Measurements from ENCODE around the gene KDELR3. TPM values are rescaled to one million over a fixed set of nuclear protein-coding genes. Genes with fewer than 3 reads are reported as not detected.

The KDELR3 gene
- total RNA-seq, 1 experiment from 2014 or later = 16.1 TPM

DNA sequence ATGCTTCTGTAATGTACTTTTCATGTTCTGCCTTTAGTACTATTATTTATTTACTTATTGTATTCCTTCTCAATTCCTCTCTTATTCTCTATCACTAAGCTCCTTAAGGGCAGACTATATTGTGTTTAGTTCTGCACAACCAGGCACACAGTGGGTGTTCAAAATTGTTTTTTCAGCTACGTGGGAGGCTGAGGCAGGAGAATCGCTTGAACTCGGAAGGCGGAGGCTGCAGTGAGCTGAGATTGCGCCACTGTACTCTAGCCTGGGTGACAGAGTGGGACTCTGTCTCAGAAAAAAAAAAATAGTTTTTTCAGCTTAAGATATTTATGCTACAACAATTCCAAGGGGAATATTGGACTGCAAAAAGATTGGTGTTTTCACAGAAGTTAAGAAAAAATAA, 55.6 kb downstream of the KDELR3 start:
- no peak overlapping the region for H3K4me3 Mint-ChIP-seq (ENCODE audit: low read depth, unreplicated experiment)
- no peaks in the 10 kb centered on the region for H3K4me1 Mint-ChIP-seq (ENCODE audit: low read depth, unreplicated experiment)
- H3K27me3 Mint-ChIP-seq (ENCODE audit: unreplicated experiment) = peaks cover 13% of the 10 kb centered on the region
- H3K9me3 Mint-ChIP-seq (ENCODE audit: low read depth, unreplicated experiment) = no peaks in the 10 kb centered on the region
- intact Hi-C loops (cut with micrococcal nuclease; ENCODE audit: unreplicated experiment) = no loop called here
- H3K27ac Mint-ChIP-seq (ENCODE audit: unreplicated experiment) = no peak overlapping the region
- CTCF ChIA-PET = interaction anchor here (0.5 to 0.7 kb wide), 3 partner anchors 9 to 72 kb away, joined by 3 read pairs; no protein-coding TSS in a partner anchor
- no peak for DNase-seq
- no TSS peak for BruUV-seq (replicated peaks)
- TF ChIP-seq, protein P1, sequence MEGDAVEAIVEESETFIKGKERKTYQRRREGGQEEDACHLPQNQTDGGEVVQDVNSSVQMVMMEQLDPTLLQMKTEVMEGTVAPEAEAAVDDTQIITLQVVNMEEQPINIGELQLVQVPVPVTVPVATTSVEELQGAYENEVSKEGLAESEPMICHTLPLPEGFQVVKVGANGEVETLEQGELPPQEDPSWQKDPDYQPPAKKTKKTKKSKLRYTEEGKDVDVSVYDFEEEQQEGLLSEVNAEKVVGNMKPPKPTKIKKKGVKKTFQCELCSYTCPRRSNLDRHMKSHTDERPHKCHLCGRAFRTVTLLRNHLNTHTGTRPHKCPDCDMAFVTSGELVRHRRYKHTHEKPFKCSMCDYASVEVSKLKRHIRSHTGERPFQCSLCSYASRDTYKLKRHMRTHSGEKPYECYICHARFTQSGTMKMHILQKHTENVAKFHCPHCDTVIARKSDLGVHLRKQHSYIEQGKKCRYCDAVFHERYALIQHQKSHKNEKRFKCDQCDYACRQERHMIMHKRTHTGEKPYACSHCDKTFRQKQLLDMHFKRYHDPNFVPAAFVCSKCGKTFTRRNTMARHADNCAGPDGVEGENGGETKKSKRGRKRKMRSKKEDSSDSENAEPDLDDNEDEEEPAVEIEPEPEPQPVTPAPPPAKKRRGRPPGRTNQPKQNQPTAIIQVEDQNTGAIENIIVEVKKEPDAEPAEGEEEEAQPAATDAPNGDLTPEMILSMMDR (IDR thresholded peaks at IDR 0.05; ENCODE audit: unreplicated experiment) = no peak
- H3K36me3 Mint-ChIP-seq (ENCODE audit: insufficient read depth, unreplicated experiment) = no peaks in the 10 kb centered on the region

DNA sequence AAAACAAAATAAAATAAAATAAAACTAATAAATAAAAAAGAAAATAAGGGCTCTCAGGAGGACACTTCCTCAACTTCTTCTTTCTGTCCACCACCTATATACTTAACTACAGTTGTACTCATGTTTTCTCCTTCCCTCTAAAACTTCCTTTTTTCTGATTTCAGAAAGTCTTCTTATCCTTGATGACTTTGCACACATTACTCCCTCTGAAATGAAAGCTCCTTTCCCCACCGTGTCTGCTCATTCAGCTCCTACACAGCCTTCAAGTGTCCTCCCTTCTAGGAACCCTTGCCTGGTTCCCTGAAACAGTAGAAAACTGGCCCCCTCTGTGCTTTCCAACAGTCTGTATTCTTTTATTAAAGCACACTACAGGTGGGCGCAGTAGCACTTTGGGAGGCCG, 56.5 kb downstream of the KDELR3 start:
- Mint-ChIP-seq H3K9me3 (ENCODE audit: low read depth, unreplicated experiment) (no peaks in the 10 kb centered on the region), H3K27ac (ENCODE audit: unreplicated experiment) (no peak overlapping the region)
- no TSS peak for BruUV-seq (replicated peaks)

GRCh38 chr22:38531251-38531938, 63.5 kb downstream of the KDELR3 start:
- Mint-ChIP-seq H3K27me3 (ENCODE audit: unreplicated experiment) (no peaks in the 10 kb centered on the region), H3K4me3 (ENCODE audit: low read depth, unreplicated experiment) (no peak overlapping the region), H3K9me3 (ENCODE audit: low read depth, unreplicated experiment) (no peaks in the 10 kb centered on the region), H3K4me1 (ENCODE audit: low read depth, unreplicated experiment) (no peaks in the 10 kb centered on the region), H3K27ac (ENCODE audit: unreplicated experiment) (no peak overlapping the region), H3K36me3 (ENCODE audit: insufficient read depth, unreplicated experiment) (no peaks in the 10 kb centered on the region)
- no peak for DNase-seq
- no TSS peak for BruUV-seq (replicated peaks)
- intact Hi-C loops (cut with micrococcal nuclease; ENCODE audit: unreplicated experiment) = no loop called here
- TF ChIP-seq, protein P1 (IDR thresholded peaks at IDR 0.05; ENCODE audit: unreplicated experiment) = no peak
- CTCF ChIA-PET = no interaction called here

More for the DNA sequence above, 56.5 kb downstream of the KDELR3 start:
- H3K4me3 Mint-ChIP-seq (ENCODE audit: low read depth, unreplicated experiment) = no peak overlapping the region
- no peaks in the 10 kb centered on the region for H3K36me3 Mint-ChIP-seq (ENCODE audit: insufficient read depth, unreplicated experiment)
- CTCF ChIA-PET = no interaction called here
- peaks cover 13% of the 10 kb centered on the region for H3K27me3 Mint-ChIP-seq (ENCODE audit: unreplicated experiment)
- no peak for DNase-seq
- TF ChIP-seq, protein P1 (IDR thresholded peaks at IDR 0.05; ENCODE audit: unreplicated experiment) = no peak
- intact Hi-C loops (cut with micrococcal nuclease; ENCODE audit: unreplicated experiment) = no loop called here
- H3K4me1 Mint-ChIP-seq (ENCODE audit: low read depth, unreplicated experiment) = no peaks in the 10 kb centered on the region

Other genes with a start within 250 kb of the KDELR3 start
- 113 and 114 TPM in 2 replicates for gene TMEM184B, start 195.1 kb upstream of the KDELR3 start, total RNA-seq (2022)
- 172 and 178 TPM in 2 replicates for gene CSNK1E, start 150.7 kb upstream of the KDELR3 start, total RNA-seq (2022)
- gene KCNJ4, start 12.9 kb upstream of the KDELR3 start, total RNA-seq (2022) = not detected in 2 replicates
- gene DDX17, start 38.2 kb downstream of the KDELR3 start, total RNA-seq (2022) = 342 and 344 TPM in 2 replicates
- 4.1 and 4.4 TPM in 2 replicates for gene DMC1, start 102.1 kb downstream of the KDELR3 start, total RNA-seq (2022)
- gene FAM227A, start 188.3 kb downstream of the KDELR3 start, total RNA-seq (2022) = 9.6 and 10.8 TPM in 2 replicates
- gene CBY1, start 188.5 kb downstream of the KDELR3 start, total RNA-seq (2022) = 40.9 and 42.7 TPM in 2 replicates
- gene TOMM22, start 213.9 kb downstream of the KDELR3 start, total RNA-seq (2022) = 94.6 and 105 TPM in 2 replicates
- gene JOSD1, start 232.8 kb downstream of the KDELR3 start, total RNA-seq (2022) = 58.5 and 70.0 TPM in 2 replicates
- gene GTPBP1, start 237.8 kb downstream of the KDELR3 start, total RNA-seq (2022) = 79.1 and 91.4 TPM in 2 replicates

Data from Calu3 (cell line).